ENCODE results near the gene WDR37. TPM values are rescaled to one million over a fixed set of nuclear protein-coding genes. Genes with fewer than 3 reads are reported as not detected.

WDR37 gene
- total and polyA plus RNA-seq, 9 of the 15 experiments (the other 6 are each of a cell fraction or from before 2014, with no cell fraction given) = 2.3 to 11.6 (median 6.7) TPM

DNA sequence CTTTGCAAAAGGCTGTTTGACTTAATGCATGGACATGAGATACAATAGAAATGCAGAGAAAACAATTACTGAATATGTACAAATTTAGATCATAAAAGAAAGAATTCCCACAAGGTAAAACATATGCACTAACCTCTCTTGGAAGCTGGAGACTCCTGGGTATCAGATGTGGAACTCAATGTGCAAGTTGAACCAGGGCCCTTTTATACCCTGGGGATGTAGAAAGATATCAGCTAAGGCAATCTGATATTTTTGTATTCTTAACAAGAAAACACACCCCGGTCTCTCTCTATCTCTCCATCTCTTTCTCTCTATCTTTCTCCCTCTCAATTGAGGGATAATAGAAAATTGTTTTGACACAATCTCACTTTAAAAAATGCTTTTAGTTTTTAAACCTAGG is 30.5 kb upstream of the WDR37 start, which contains the start of gene IDI2:
Gene IDI2 (minus strand): TSS at position 177 of the 400 bp plus-strand sequence. CDS start 1,136 bp downstream, outside the sequence.
- TF ChIP-seq ZNF175 (CRISPR knock-in tag; IDR thresholded peaks at IDR 0.05; ENCODE audit: low read depth) (no peak), FOS (IDR thresholded peaks at IDR 0.05; ENCODE audit: extremely low read depth, insufficient read length) (no peak), ZNF707 (CRISPR knock-in tag; conservative IDR thresholded peaks at IDR 0.05) (no peak)
- no TSS peak for BruUV-seq (replicated peaks)
- POLR2A ChIA-PET = interaction anchor here (0.8 to 2.1 kb wide), 4 partner anchors 9 to 114 kb away, joined by 3 to 8 read pairs (median 4); no protein-coding TSS in a partner anchor
- no peak for DNase-seq (ENCODE audit: extremely low read depth in 1 of 4, low spot score in 3 of 4)
- intact Hi-C loops (cut with micrococcal nuclease) (no loop called here), in situ Hi-C loops (cut with MboI) (no loop called here)
- no peaks in the 10 kb centered on the region for H3K79me2 ChIP-seq (ENCODE audit: control insufficient read depth, insufficient read depth, low read length)
- H3K9me1 ChIP-seq (ENCODE audit: control insufficient read depth, insufficient read depth, low read length) = no peaks in the 10 kb centered on the region
- no peak within 1 kb of the TSS for H3K4me2 ChIP-seq (ENCODE audit: insufficient read depth, low read length)
- no peak within 1 kb of the TSS for H3K27ac ChIP-seq (ENCODE audit: extremely low read depth, low read depth, low read length)
- no peak within 1 kb of the TSS for H3K9ac ChIP-seq (ENCODE audit: insufficient read depth in 1 of 2, low read depth in 2 of 2, low read length in 2 of 2)
- ATAC-seq = no peak
- no peaks in the 10 kb centered on the region for H3K9me3 ChIP-seq (replicated peaks; ENCODE audit: control insufficient read depth, insufficient read depth, low read depth, low read length)
- WGBS (ENCODE audit: insufficient coverage, low coverage, missing lambda C conversion rate) = 31% methylated on average over 1 of the region's 1 CpG
- no peak within 1 kb of the TSS for H3K4me3 ChIP-seq
- no peaks in the 10 kb centered on the region for H4K20me1 ChIP-seq (replicated peaks; ENCODE audit: control insufficient read depth, insufficient read depth, low read length)
- H3K36me3 ChIP-seq (ENCODE audit: control insufficient read depth, insufficient read depth, low read length) = no peaks in the 10 kb centered on the region
- no peaks in the 10 kb centered on the region for H3K27me3 ChIP-seq (ENCODE audit: control insufficient read depth in 2 of 2, insufficient read depth in 2 of 2, low read length in 2 of 2)
- FAIRE-seq = no peak
- no peak within 1 kb of the TSS for H2AFZ ChIP-seq (ENCODE audit: low read depth, low read length)
- CTCF ChIA-PET (ENCODE audit: low intra/inter-chr PET ratio) = no interaction called here
- peaks cover 6 to 8% of the 10 kb centered on the region in 2 experiments; a peak in 3 of 5 replicates for H3K4me1 ChIP-seq (replicated peaks in 1 of 2; ENCODE audit: control insufficient read depth in 2 of 2, insufficient read depth in 2 of 2, low read length in 2 of 2)

GRCh38 chr10:1026578-1026977 is 29.6 kb upstream of the WDR37 start:
- peaks cover 6% of the 10 kb centered on the region in 2 experiments; a peak in 3 of 5 replicates for H3K4me1 ChIP-seq (replicated peaks in 1 of 2; ENCODE audit: control insufficient read depth in 2 of 2, insufficient read depth in 2 of 2, low read length in 2 of 2)
- CTCF ChIA-PET (ENCODE audit: low intra/inter-chr PET ratio) = no interaction called here
- H2AFZ ChIP-seq (ENCODE audit: low read depth, low read length) = no peak overlapping the region
- DNase-seq (ENCODE audit: extremely low read depth in 1 of 4, low spot score in 3 of 4) = no peak
- H3K27me3 ChIP-seq (ENCODE audit: control insufficient read depth in 2 of 2, insufficient read depth in 2 of 2, low read length in 2 of 2) = no peaks in the 10 kb centered on the region
- no peaks in the 10 kb centered on the region for H3K79me2 ChIP-seq (ENCODE audit: control insufficient read depth, insufficient read depth, low read length)
- no peaks in the 10 kb centered on the region for H3K9me1 ChIP-seq (ENCODE audit: control insufficient read depth, insufficient read depth, low read length)
- H4K20me1 ChIP-seq (replicated peaks; ENCODE audit: control insufficient read depth, insufficient read depth, low read length) = no peaks in the 10 kb centered on the region
- in situ Hi-C loops (cut with MboI) (no loop called here), intact Hi-C loops (cut with micrococcal nuclease) (no loop called here)
- H3K9ac ChIP-seq (ENCODE audit: insufficient read depth in 1 of 2, low read depth in 2 of 2, low read length in 2 of 2) = no peak overlapping the region
- H3K36me3 ChIP-seq (ENCODE audit: control insufficient read depth, insufficient read depth, low read length) = no peaks in the 10 kb centered on the region
- 95% methylated on average over 6 of the region's 6 CpGs for WGBS (ENCODE audit: insufficient coverage, low coverage, missing lambda C conversion rate)
- no peak overlapping the region for H3K4me2 ChIP-seq (ENCODE audit: insufficient read depth, low read length)
- no TSS peak for BruUV-seq (replicated peaks)
- no peak overlapping the region for H3K4me3 ChIP-seq
- POLR2A ChIA-PET = interaction anchor here (1.0 to 2.1 kb wide), 2 partner anchors 10 to 115 kb away, joined by 3 to 8 read pairs; no protein-coding TSS in a partner anchor
- H3K9me3 ChIP-seq (replicated peaks; ENCODE audit: control insufficient read depth, insufficient read depth, low read depth, low read length) = no peaks in the 10 kb centered on the region
- ATAC-seq = no peak
- H3K27ac ChIP-seq (ENCODE audit: extremely low read depth, low read depth, low read length) = no peak overlapping the region
- FAIRE-seq = no peak
- no peak for TF ChIP-seq TEAD1 (CRISPR knock-in tag; IDR thresholded peaks at IDR 0.05)
- no peak for TF ChIP-seq JUNB (CRISPR knock-in tag; conservative IDR thresholded peaks at IDR 0.05)
- no peak for TF ChIP-seq BRF1 (IDR thresholded peaks at IDR 0.05; ENCODE audit: borderline replicate concordance, extremely low read depth, insufficient read length)
- no peak for TF ChIP-seq ZNF124 (CRISPR knock-in tag; IDR thresholded peaks at IDR 0.05)
- no peak for TF ChIP-seq HDAC8 (tag; IDR thresholded peaks at IDR 0.05)
- TF ChIP-seq ZNF217 (CRISPR knock-in tag; IDR thresholded peaks at IDR 0.05) = no peak
- TF ChIP-seq LCOR (CRISPR knock-in tag; IDR thresholded peaks at IDR 0.05) = no peak
- TF ChIP-seq SPI1 (IDR thresholded peaks at IDR 0.05; ENCODE audit: borderline replicate concordance, low read depth, low read length) = no peak
- TF ChIP-seq KLF10 (CRISPR knock-in tag; IDR thresholded peaks at IDR 0.05) = no peak
- TF ChIP-seq, protein P1, sequence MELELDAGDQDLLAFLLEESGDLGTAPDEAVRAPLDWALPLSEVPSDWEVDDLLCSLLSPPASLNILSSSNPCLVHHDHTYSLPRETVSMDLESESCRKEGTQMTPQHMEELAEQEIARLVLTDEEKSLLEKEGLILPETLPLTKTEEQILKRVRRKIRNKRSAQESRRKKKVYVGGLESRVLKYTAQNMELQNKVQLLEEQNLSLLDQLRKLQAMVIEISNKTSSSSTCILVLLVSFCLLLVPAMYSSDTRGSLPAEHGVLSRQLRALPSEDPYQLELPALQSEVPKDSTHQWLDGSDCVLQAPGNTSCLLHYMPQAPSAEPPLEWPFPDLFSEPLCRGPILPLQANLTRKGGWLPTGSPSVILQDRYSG (tag; conservative IDR thresholded peaks at IDR 0.05; ENCODE audit: low read depth) = no peak
- TF ChIP-seq ZNF696 (CRISPR knock-in tag; conservative IDR thresholded peaks at IDR 0.05) = no peak

Measured in K562 (cell line).